Natural killer cell (primary cell): ENCODE data around the gene SGCD. TPM values are rescaled to one million over a fixed set of nuclear protein-coding genes. Genes with fewer than 3 reads are reported as not detected.

ENCODE experiments used
- ATAC-seq, 3 donors: fragments of 150-1000 bp in 2 of 3; fragments of 200-7000 bp in 1 of 3; cut with Tn5 transposase; 1 replicate in 1 of 3; 2 replicates in 2 of 3; pipeline ENCODE4 v1.10.0; 2021; ENCODE audit warnings: mild to moderate bottlenecking in 2 of 3, moderate library complexity in 2 of 3
- DNase-seq, 2 donors: peaks; one replicate each; pipeline versions ENCODE4 v3.0.0 to v3.0.0-alpha.2; 2013 to 2021; ENCODE audit warnings: mixed read lengths in 1 of 2
- H3K27ac ChIP-seq: one replicate; pipeline ENCODE4 v1.5.1; 2013; ENCODE audit warnings: mild to moderate bottlenecking, low read length
- H3K27me3 ChIP-seq: one replicate; pipeline ENCODE4 v1.6.1; 2013; ENCODE audit warnings: low read length; ENCODE audit not compliant: control insufficient read depth, insufficient read depth
- H3K36me3 ChIP-seq: one replicate; pipeline ENCODE4 v1.6.1; 2013; ENCODE audit warnings: low read length; ENCODE audit not compliant: control insufficient read depth, insufficient read depth
- H3K4me1 ChIP-seq: one replicate; pipeline ENCODE4 v1.6.1; 2013; ENCODE audit warnings: low read length; ENCODE audit not compliant: control insufficient read depth, insufficient read depth
- H3K4me3 ChIP-seq: one replicate; pipeline ENCODE4 v1.5.1; 2013; ENCODE audit warnings: low read length
- H3K9me3 ChIP-seq: one replicate; pipeline ENCODE4 v1.6.1; 2013; ENCODE audit warnings: low read length; ENCODE audit not compliant: control insufficient read depth, insufficient read depth
- H3K27ac Mint-ChIP-seq, 2 donors: one replicate each; pipeline ENCODE4 v1.8.0; 2022; ENCODE audit warnings: mild to moderate bottlenecking in 2 of 2, mixed read lengths in 2 of 2, moderate library complexity in 1 of 2
- H3K27me3 Mint-ChIP-seq, 2 donors: one replicate each; pipeline ENCODE4 v1.8.0; 2022; ENCODE audit warnings: low read depth in 2 of 2, mixed read lengths in 2 of 2
- H3K36me3 Mint-ChIP-seq: one replicate; pipeline ENCODE4 v1.8.0; 2022; ENCODE audit warnings: mixed read lengths
- H3K4me1 Mint-ChIP-seq, 2 donors: one replicate each; pipeline ENCODE4 v1.8.0; 2022; ENCODE audit warnings: mixed read lengths in 2 of 2
- H3K4me3 Mint-ChIP-seq: one replicate; pipeline ENCODE4 v1.8.0; 2022; ENCODE audit warnings: mild to moderate bottlenecking, moderate library complexity, mixed read lengths
- H3K9me3 Mint-ChIP-seq, 2 donors: one replicate each; pipeline ENCODE4 v1.8.0; 2022; ENCODE audit warnings: mixed read lengths in 2 of 2
- CTCF ChIP-seq: fragments of 200-600 bp; IDR thresholded peaks from one replicate; pipeline ENCODE4 v1.8.0; 2022; ENCODE audit warnings: antibody characterized with exemption
- WGBS: methylation state at CpG from one replicate; pipeline ENCODE4 v1.1.7; 2013; ENCODE audit warnings: missing lambda C conversion rate; ENCODE audit not compliant: insufficient coverage; 5-methylcytosine and 5-hydroxymethylcytosine counted together
- intact Hi-C: fragments of 100-400 bp; cut with micrococcal nuclease; formaldehyde crosslinking; loops from one replicate; pipeline ENCODE4 v1.14.2; 2022
- total RNA-seq, 4 donors: library from RNA; stranded (reverse); fragments of 120-200 nt in 1 of 4; gene quantifications; one replicate each; pipeline versions ENCODE4 v1.2.3 to v1.2.4, GENCODE V29; 2013 to 2022

Gene SGCD
- total RNA-seq, 3 donors from 2014 or later (not counting 1 experiment from before 2014, with no cell fraction given): 0.32 to 2.0 (median 1.4) TPM

DNA sequence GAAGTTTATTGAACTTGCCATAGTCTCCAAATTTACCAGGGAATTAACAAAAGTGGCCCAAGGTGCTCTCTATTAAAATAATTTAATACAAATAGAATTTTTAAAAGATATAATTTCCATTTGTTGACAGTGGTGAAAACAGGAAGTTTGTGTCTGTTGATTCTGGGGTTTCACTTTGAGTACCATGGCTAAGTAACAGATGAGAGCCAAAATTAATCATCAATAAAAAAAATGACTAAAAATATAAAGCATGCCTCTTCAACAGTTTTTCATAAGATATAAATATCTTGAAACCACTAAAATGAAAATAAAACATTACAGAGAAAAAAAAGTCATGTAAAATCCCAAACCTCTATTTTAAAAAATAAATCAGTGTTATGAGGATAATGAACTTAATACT is 49.8 kb downstream of the SGCD start:
- no peaks in the 10 kb centered on the region for H3K4me1 ChIP-seq
- H3K4me3 Mint-ChIP-seq: no peak overlapping the region
- no peak for TF ChIP-seq CTCF
- ATAC-seq: no peak
- H3K4me1 Mint-ChIP-seq: no peaks in the 10 kb centered on the region
- H3K4me3 ChIP-seq: no peak overlapping the region
- intact Hi-C loops: no loop called here
- no peaks in the 10 kb centered on the region for H3K36me3 Mint-ChIP-seq
- H3K36me3 ChIP-seq: no peaks in the 10 kb centered on the region
- H3K27ac ChIP-seq: no peak overlapping the region
- no peaks in the 10 kb centered on the region for H3K9me3 Mint-ChIP-seq
- no peak overlapping the region for H3K27ac Mint-ChIP-seq
- peaks cover 0 to 16% of the 10 kb centered on the region in 2 donors for H3K27me3 Mint-ChIP-seq
- DNase-seq: no peak
- H3K27me3 ChIP-seq: peaks cover 2% of the 10 kb centered on the region
- H3K9me3 ChIP-seq: no peaks in the 10 kb centered on the region

GRCh38 chr5:156378159-156378558 is 51.2 kb downstream of the SGCD start:
- no peaks in the 10 kb centered on the region for H3K9me3 ChIP-seq
- no peaks in the 10 kb centered on the region for H3K36me3 ChIP-seq
- intact Hi-C loops: no loop called here
- peaks cover 0 to 15% of the 10 kb centered on the region in 2 donors for H3K27me3 Mint-ChIP-seq
- no peak overlapping the region for H3K27ac ChIP-seq
- H3K27ac Mint-ChIP-seq: no peak overlapping the region
- 74% methylated on average over 2 of the region's 2 CpGs for WGBS
- H3K9me3 Mint-ChIP-seq: no peaks in the 10 kb centered on the region
- H3K4me3 Mint-ChIP-seq: no peak overlapping the region
- H3K4me1 ChIP-seq: no peaks in the 10 kb centered on the region
- DNase-seq: no peak
- H3K4me1 Mint-ChIP-seq: no peaks in the 10 kb centered on the region
- peaks cover 2% of the 10 kb centered on the region for H3K27me3 ChIP-seq
- TF ChIP-seq CTCF: no peak
- H3K36me3 Mint-ChIP-seq: no peaks in the 10 kb centered on the region
- no peak for ATAC-seq
- no peak overlapping the region for H3K4me3 ChIP-seq

GRCh38 chr5:156379206-156379605 is 52.2 kb downstream of the SGCD start:
- 89% methylated on average over 1 of the region's 1 CpG for WGBS
- intact Hi-C loops: no loop called here
- no peak for DNase-seq

More at GRCh38 chr5:156379206-156379605, 52.2 kb downstream of the SGCD start:
- H3K4me1 ChIP-seq: no peaks in the 10 kb centered on the region
- no peak overlapping the region for H3K27ac Mint-ChIP-seq
- TF ChIP-seq CTCF: no peak
- no peaks in the 10 kb centered on the region for H3K36me3 Mint-ChIP-seq
- peaks cover 2% of the 10 kb centered on the region for H3K27me3 ChIP-seq
- H3K4me3 Mint-ChIP-seq: no peak overlapping the region
- ATAC-seq: no peak
- peaks cover 0 to 15% of the 10 kb centered on the region in 2 donors for H3K27me3 Mint-ChIP-seq
- no peaks in the 10 kb centered on the region for H3K9me3 ChIP-seq
- no peak overlapping the region for H3K4me3 ChIP-seq
- H3K27ac ChIP-seq: no peak overlapping the region
- H3K9me3 Mint-ChIP-seq: no peaks in the 10 kb centered on the region
- H3K4me1 Mint-ChIP-seq: no peaks in the 10 kb centered on the region
- no peaks in the 10 kb centered on the region for H3K36me3 ChIP-seq
